Neural cell (in vitro differentiated cells): ENCODE results near the gene ANKRD2. TPM values are rescaled to one million over a fixed set of nuclear protein-coding genes. Genes with fewer than 3 reads are reported as not detected.
"Not testable (repeated sequence)": the region's sequence is repeated elsewhere in the genome, so short reads cannot be mapped to it uniquely, and the experiment has no call there.

ENCODE experiments used
- H2AFZ ChIP-seq: fragments of 200-600, 300-800 bp; sonication (generic), shearing (Covaris generic); 2 replicates; pipeline ENCODE4 v1.6.0; 2014; ENCODE audit warnings: low read depth, mild to moderate bottlenecking, antibody characterized with exemption, low read length, moderate library complexity
- H3F3A ChIP-seq: fragments of 200-600 bp; shearing (Covaris generic); 2 replicates; pipeline ENCODE4 v1.6.1; 2016; ENCODE audit warnings: mild to moderate bottlenecking, moderate library complexity, mixed read lengths, antibody characterized with exemption, low read length; ENCODE audit not compliant: insufficient read depth, poor library complexity, severe bottlenecking
- H3K27ac ChIP-seq: fragments of 200-600, 300-800 bp; sonication (generic), shearing (Covaris generic); 2 replicates; pipeline ENCODE4 v1.5.1; 2014; ENCODE audit warnings: mild to moderate bottlenecking, low read length, moderate library complexity
- H3K27me3 ChIP-seq: fragments of 300-800, 200-600 bp; sonication (generic), shearing (Covaris generic); 2 replicates; pipeline ENCODE4 v1.6.0; 2014; ENCODE audit warnings: mild to moderate bottlenecking, low read depth, low read length, moderate library complexity; ENCODE audit not compliant: insufficient read depth
- H3K36me3 ChIP-seq: fragments of 300-800, 200-600 bp; sonication (generic), shearing (Covaris generic); 2 replicates; pipeline ENCODE4 v1.5.1; 2014; ENCODE audit warnings: mild to moderate bottlenecking, antibody characterized with exemption, low read length, moderate library complexity; ENCODE audit not compliant: insufficient read depth
- H3K4me2 ChIP-seq: fragments of 300-800, 200-600 bp; sonication (generic), shearing (Covaris generic); 2 replicates; pipeline ENCODE4 v1.6.0; 2014; ENCODE audit warnings: mild to moderate bottlenecking, low read length
- H3K4me3 ChIP-seq: fragments of 300-800, 200-600 bp; sonication (generic), shearing (Covaris generic); 2 replicates; pipeline ENCODE4 v1.5.1; 2014; ENCODE audit warnings: mild to moderate bottlenecking, low read length, moderate library complexity
- H3K79me2 ChIP-seq: fragments of 200-600 bp; shearing (Covaris generic); replicated peaks from 2 replicates; pipeline ENCODE4 v1.6.0; 2014; ENCODE audit warnings: mild to moderate bottlenecking, low read length, moderate library complexity; ENCODE audit not compliant: insufficient read depth
- H3K9ac ChIP-seq: fragments of 300-800, 200-600 bp; sonication (generic), shearing (Covaris generic); 2 replicates; pipeline ENCODE4 v1.6.1; 2016; ENCODE audit warnings: mild to moderate bottlenecking, low read length, mixed read lengths
- H3K9me2 ChIP-seq: fragments of 200-600 bp; shearing (Covaris generic); 2 replicates; pipeline ENCODE4 v1.6.1; 2016; ENCODE audit warnings: mild to moderate bottlenecking, low read length, mixed read lengths; ENCODE audit not compliant: insufficient read depth
- H3K9me3 ChIP-seq: fragments of 200-600, 300-800 bp; sonication (generic), shearing (Covaris generic); 2 replicates; pipeline ENCODE4 v1.6.1; 2016; ENCODE audit warnings: mild to moderate bottlenecking, mixed run types, low read length, moderate library complexity, mixed read lengths
- H4K20me1 ChIP-seq: fragments of 200-600 bp; shearing (Covaris generic); 2 replicates; pipeline ENCODE4 v1.6.1; 2016; ENCODE audit warnings: mild to moderate bottlenecking, mixed run types; ENCODE audit not compliant: insufficient read depth
- EP300 ChIP-seq: fragments of 450-650 bp; conservative IDR thresholded peaks from 2 replicates; pipeline ENCODE4 v1.6.1; 2014; ENCODE audit warnings: antibody characterized with exemption, mild to moderate bottlenecking, moderate library complexity; ENCODE audit not compliant: poor library complexity, severe bottlenecking
- EZH2 ChIP-seq: fragments of 200-600, 300-800 bp; shearing (Covaris generic), sonication (generic); IDR thresholded peaks from 2 replicates; pipeline ENCODE4 v1.6.1; 2014; ENCODE audit warnings: antibody characterized with exemption, low read length, borderline replicate concordance, mild to moderate bottlenecking; ENCODE audit not compliant: insufficient read depth, poor library complexity, severe bottlenecking
- MXI1 ChIP-seq: fragments of 450-650 bp; conservative IDR thresholded peaks from 2 replicates; pipeline ENCODE4 v1.6.1; 2014; ENCODE audit warnings: antibody characterized with exemption, mild to moderate bottlenecking; ENCODE audit not compliant: poor library complexity, severe bottlenecking
- POLR2AphosphoS5 ChIP-seq: IDR thresholded peaks from 2 replicates; pipeline ENCODE4 v1.6.1; 2012
- RAD21 ChIP-seq: fragments of 450-650 bp; conservative IDR thresholded peaks from 2 replicates; pipeline ENCODE4 v1.6.1; 2014; ENCODE audit warnings: antibody characterized with exemption, mild to moderate bottlenecking, moderate library complexity
- SMC3 ChIP-seq: fragments of 450-650 bp; conservative IDR thresholded peaks from 2 replicates; pipeline ENCODE4 v1.6.1; 2014; ENCODE audit warnings: antibody characterized with exemption, mild to moderate bottlenecking, moderate library complexity; ENCODE audit not compliant: poor library complexity
- TAF1 ChIP-seq: IDR thresholded peaks from 2 replicates; pipeline ENCODE4 v1.6.1; 2012; ENCODE audit warnings: low read depth
- polyA plus RNA-seq: library from polyadenylated mRNA; depleted of rRNA; stranded (reverse); fragments of >200 nt; gene quantifications from 2 replicates; pipeline ENCODE4 v1.2.3, GENCODE V29; 2014
- TF ChIP-seq, protein P1 (sequence below): IDR thresholded peaks from 2 replicates; pipeline ENCODE4 v1.6.1; 2012; ENCODE audit warnings: borderline replicate concordance
- TF ChIP-seq, protein P2 (sequence below): fragments of 450-650 bp; IDR thresholded peaks from 2 replicates; pipeline ENCODE4 v1.5.1; 2014; ENCODE audit warnings: antibody characterized with exemption, mild to moderate bottlenecking, moderate library complexity; ENCODE audit not compliant: poor library complexity, severe bottlenecking

ANKRD2 gene
- polyA plus RNA-seq, 1 donor from 2014 or later: not detected

DNA sequence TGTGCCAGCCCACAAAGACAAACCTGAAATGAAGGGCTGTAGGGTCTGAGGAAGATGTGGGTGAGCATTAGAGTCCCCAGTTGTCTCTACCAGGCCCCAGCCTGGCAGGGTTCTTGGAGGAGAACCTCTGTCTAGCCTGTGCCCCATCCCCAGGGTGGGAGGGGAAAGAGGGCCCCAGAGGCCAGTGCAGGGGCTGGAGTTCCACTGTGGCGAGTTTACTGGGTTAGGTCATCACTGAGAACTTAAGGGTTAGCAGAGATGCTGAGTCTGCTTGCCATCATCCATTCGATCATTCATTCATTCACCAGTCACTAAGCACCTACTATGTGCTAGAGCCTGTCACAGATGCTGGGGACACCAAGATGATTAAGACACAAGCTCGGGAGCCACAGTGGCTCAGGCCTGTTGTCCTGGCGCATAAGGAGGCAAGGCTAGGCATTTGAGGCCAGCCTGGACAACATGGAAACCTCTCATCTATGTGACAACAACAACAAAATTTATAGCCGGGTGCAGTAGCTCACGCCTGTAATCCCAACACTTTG, 2.6 kb downstream of the ANKRD2 start:
- Histone ChIP-seq H3K9ac (no peak overlapping the region), H3K4me3 (no peak overlapping the region), H2AFZ (no peak overlapping the region), H3K9me2 (no peaks in the 10 kb centered on the region), H3K27me3 (no peaks in the 10 kb centered on the region), H3K9me3 (no peaks in the 10 kb centered on the region), H4K20me1 (no peaks in the 10 kb centered on the region), H3F3A (no peaks in the 10 kb centered on the region), H3K79me2 (no peaks in the 10 kb centered on the region), H3K27ac (no peak overlapping the region), H3K4me2 (no peak overlapping the region), H3K36me3 (no peaks in the 10 kb centered on the region)
- TF ChIP-seq MXI1 (no peak), EZH2 (no peak), TAF1 (no peak), RAD21 (no peak), POLR2AphosphoS5 (no peak), EP300 (no peak), SMC3 (no peak)
- TF ChIP-seq, protein P1, sequence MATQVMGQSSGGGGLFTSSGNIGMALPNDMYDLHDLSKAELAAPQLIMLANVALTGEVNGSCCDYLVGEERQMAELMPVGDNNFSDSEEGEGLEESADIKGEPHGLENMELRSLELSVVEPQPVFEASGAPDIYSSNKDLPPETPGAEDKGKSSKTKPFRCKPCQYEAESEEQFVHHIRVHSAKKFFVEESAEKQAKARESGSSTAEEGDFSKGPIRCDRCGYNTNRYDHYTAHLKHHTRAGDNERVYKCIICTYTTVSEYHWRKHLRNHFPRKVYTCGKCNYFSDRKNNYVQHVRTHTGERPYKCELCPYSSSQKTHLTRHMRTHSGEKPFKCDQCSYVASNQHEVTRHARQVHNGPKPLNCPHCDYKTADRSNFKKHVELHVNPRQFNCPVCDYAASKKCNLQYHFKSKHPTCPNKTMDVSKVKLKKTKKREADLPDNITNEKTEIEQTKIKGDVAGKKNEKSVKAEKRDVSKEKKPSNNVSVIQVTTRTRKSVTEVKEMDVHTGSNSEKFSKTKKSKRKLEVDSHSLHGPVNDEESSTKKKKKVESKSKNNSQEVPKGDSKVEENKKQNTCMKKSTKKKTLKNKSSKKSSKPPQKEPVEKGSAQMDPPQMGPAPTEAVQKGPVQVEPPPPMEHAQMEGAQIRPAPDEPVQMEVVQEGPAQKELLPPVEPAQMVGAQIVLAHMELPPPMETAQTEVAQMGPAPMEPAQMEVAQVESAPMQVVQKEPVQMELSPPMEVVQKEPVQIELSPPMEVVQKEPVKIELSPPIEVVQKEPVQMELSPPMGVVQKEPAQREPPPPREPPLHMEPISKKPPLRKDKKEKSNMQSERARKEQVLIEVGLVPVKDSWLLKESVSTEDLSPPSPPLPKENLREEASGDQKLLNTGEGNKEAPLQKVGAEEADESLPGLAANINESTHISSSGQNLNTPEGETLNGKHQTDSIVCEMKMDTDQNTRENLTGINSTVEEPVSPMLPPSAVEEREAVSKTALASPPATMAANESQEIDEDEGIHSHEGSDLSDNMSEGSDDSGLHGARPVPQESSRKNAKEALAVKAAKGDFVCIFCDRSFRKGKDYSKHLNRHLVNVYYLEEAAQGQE: no peak
- TF ChIP-seq, protein P2, sequence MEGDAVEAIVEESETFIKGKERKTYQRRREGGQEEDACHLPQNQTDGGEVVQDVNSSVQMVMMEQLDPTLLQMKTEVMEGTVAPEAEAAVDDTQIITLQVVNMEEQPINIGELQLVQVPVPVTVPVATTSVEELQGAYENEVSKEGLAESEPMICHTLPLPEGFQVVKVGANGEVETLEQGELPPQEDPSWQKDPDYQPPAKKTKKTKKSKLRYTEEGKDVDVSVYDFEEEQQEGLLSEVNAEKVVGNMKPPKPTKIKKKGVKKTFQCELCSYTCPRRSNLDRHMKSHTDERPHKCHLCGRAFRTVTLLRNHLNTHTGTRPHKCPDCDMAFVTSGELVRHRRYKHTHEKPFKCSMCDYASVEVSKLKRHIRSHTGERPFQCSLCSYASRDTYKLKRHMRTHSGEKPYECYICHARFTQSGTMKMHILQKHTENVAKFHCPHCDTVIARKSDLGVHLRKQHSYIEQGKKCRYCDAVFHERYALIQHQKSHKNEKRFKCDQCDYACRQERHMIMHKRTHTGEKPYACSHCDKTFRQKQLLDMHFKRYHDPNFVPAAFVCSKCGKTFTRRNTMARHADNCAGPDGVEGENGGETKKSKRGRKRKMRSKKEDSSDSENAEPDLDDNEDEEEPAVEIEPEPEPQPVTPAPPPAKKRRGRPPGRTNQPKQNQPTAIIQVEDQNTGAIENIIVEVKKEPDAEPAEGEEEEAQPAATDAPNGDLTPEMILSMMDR: no peak

DNA sequence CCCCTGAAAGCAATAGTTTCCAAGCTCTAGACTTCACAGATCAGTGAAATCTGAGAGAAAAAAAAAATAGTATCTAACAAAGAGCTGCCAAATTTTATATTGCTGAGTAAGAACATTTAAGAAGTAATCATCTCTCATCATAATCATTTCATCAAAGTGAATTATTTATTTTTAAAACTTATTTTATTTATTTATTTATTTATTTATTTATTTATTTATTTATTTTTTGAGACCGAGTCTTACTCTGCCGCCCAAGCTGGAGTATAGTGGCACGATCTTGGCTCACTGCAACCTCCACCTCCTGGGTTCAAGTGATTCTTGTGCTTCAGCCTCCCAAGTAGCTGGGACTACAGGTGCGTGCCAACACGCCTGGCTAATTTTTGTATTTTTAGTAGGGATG, 3.9 kb downstream of the ANKRD2 start:
- H3K9me2 ChIP-seq, H3K4me3 ChIP-seq, H3K36me3 ChIP-seq, H4K20me1 ChIP-seq, H3K27ac ChIP-seq, H3F3A ChIP-seq, H3K27me3 ChIP-seq, H3K9me3 ChIP-seq, H3K79me2 ChIP-seq, H3K4me2 ChIP-seq, H3K9ac ChIP-seq, H2AFZ ChIP-seq: not testable (repeated sequence)

DNA sequence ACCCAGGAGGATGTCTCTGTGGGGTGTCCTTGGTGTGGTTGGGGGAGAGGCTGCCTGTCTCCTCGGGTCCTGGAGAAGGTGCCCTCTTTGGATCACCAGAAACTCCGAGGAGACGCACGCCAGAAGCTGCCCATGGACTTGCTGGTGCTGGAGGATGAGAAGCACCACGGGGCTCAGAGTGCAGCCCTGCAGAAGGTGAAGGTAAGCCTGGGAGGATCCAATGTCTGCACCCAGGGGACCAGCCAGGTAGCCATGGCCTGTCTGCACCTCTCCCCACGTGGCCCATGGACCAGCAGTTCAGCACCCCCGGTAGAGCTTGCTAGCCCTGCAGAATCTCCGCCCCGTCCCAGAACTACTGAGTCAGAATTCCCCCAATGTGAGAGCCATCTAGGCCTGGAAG, 5.1 kb downstream of the ANKRD2 start:
- no peak overlapping the region for H3K9ac ChIP-seq

More for the DNA sequence above, 5.1 kb downstream of the ANKRD2 start:
- Histone ChIP-seq H3K9me2 (no peaks in the 10 kb centered on the region), H3K79me2 (no peaks in the 10 kb centered on the region), H3K4me3 (no peak overlapping the region), H3K9me3 (no peaks in the 10 kb centered on the region), H2AFZ (no peak overlapping the region), H4K20me1 (no peaks in the 10 kb centered on the region), H3K27ac (no peak overlapping the region), H3K4me2 (no peak overlapping the region), H3K36me3 (no peaks in the 10 kb centered on the region), H3F3A (no peaks in the 10 kb centered on the region), H3K27me3 (no peaks in the 10 kb centered on the region)
- TF ChIP-seq RAD21: no peak
- TF ChIP-seq SMC3: no peak
- no peak for TF ChIP-seq POLR2AphosphoS5
- TF ChIP-seq, protein P1: no peak
- TF ChIP-seq EZH2: no peak
- no peak for TF ChIP-seq EP300
- no peak for TF ChIP-seq TAF1
- no peak for TF ChIP-seq MXI1
- TF ChIP-seq, protein P2: no peak
